ENCODE measurements around the gene ANKRD6.

The ANKRD6 gene

DNA sequence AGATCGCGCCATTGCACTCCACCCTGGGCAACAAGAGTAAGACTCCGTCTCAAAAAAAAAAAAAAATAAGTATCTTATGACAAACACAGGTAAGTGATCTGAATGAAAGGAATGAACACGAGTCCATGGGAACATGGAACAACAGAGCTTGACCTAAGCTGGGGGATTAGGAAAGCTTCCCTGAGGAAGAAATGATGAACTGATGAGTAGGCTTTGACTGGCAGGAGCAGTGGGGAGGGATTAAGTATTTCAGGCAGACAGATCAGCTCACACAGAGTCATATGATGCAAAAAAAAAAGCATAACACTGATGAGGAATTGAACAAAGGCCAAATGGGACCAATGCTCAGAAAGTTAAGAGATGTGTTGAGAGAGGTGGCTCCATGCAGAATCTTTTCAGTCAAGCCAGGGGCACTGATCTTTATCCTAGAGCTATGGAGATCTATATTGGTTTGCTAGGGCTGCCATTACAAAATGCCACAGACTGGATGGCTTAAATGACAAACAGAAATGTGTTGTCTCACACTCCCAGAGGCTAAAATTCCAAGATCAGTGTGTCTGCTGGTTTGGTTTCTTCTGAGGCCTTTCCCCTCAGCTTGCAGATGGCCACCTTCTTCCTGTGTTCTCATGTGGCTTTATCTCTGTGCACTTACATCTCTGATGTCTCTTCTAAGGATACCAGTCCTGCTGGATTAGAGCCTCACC is 85.6 kb downstream of the ANKRD6 start:
- Histone ChIP-seq H3K36me3 (replicated peaks) (no peaks in the 10 kb centered on the region), H3K27me3 (replicated peaks) (no peaks in the 10 kb centered on the region), H3K27ac (no peak overlapping the region), H3K4me3 (ENCODE audit: low read depth, low read length) (no peak overlapping the region)
- DNase-seq, result no peak
- in situ Hi-C loops (cut with HindIII; ENCODE audit: low pct_ligation_motif_present, low sequenced_read_pairs), result no loop called here
- no peak for TF ChIP-seq CTCF (IDR thresholded peaks at IDR 0.05; ENCODE audit: low read depth, low read length, missing control alignments)

DNA sequence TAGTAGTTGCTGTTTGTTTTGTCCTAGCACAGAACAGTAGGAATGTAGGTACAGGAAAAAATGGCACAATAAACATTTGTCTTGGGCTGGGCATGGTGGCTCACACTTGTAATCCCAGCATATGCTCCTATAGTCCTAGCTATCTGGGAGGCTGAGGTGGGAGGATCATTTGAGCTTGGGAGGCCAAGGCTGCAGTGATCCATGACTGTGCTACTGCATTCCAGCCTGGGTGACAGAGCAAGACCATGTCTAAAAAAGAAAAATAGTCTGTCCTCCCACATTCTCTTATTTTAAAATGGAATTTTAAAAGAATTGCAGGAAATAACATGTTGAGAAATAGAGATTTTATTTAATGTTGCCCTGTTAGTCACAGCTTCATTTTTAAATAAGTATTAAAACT is 87.8 kb downstream of the ANKRD6 start:
- Histone ChIP-seq H3K27ac (no peak overlapping the region), H3K4me3 (ENCODE audit: low read depth, low read length) (no peak overlapping the region), H3K27me3 (replicated peaks) (no peaks in the 10 kb centered on the region), H3K36me3 (replicated peaks) (no peaks in the 10 kb centered on the region)
- DNase-seq, result no peak
- no peak for TF ChIP-seq CTCF (IDR thresholded peaks at IDR 0.05; ENCODE audit: low read depth, low read length, missing control alignments)
- in situ Hi-C loops (cut with HindIII; ENCODE audit: low pct_ligation_motif_present, low sequenced_read_pairs), result no loop called here

- no peak for DNase-seq
Measured at GRCh38 chr6:89522778-89523177, 89.8 kb downstream of the ANKRD6 start.

GRCh38 chr6:89525786-89526562 is 93.0 kb downstream of the ANKRD6 start:
- H3K27ac ChIP-seq, result no peak overlapping the region
- TF ChIP-seq CTCF (IDR thresholded peaks at IDR 0.05; ENCODE audit: low read depth, low read length, missing control alignments), result no peak
- H3K4me3 ChIP-seq (ENCODE audit: low read depth, low read length), result no peak overlapping the region
- DNase-seq, result no peak
- no peaks in the 10 kb centered on the region for H3K36me3 ChIP-seq (replicated peaks)
- H3K27me3 ChIP-seq (replicated peaks), result no peaks in the 10 kb centered on the region
- in situ Hi-C loops (cut with HindIII; ENCODE audit: low pct_ligation_motif_present, low sequenced_read_pairs), result no loop called here

More at GRCh38 chr6:89522778-89523177, 89.8 kb downstream of the ANKRD6 start:
- H3K36me3 ChIP-seq (replicated peaks), result no peaks in the 10 kb centered on the region
- H3K27me3 ChIP-seq (replicated peaks), result no peaks in the 10 kb centered on the region
- TF ChIP-seq CTCF (IDR thresholded peaks at IDR 0.05; ENCODE audit: low read depth, low read length, missing control alignments), result no peak
- no peak overlapping the region for H3K27ac ChIP-seq
- H3K4me3 ChIP-seq (ENCODE audit: low read depth, low read length), result no peak overlapping the region
- in situ Hi-C loops (cut with HindIII; ENCODE audit: low pct_ligation_motif_present, low sequenced_read_pairs), result no loop called here

DNA sequence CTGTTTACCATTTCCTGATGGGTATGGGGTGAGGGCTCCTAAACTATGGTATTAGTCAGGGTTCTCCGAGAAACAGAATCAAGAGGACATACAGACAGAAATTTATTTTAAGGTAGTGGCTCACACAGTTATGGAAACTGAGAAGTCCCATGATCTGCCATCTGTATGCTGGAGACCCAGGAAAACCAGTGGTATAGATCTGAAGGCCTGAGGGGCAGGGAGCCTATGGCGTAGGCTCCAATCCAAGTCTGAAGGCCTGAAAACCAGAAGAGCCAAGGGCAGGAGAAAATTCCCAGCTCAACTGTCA is 93.6 kb downstream of the ANKRD6 start:
- no peak for DNase-seq
- no peak for TF ChIP-seq CTCF (IDR thresholded peaks at IDR 0.05; ENCODE audit: low read depth, low read length, missing control alignments)
- H3K27ac ChIP-seq, result no peak overlapping the region
- in situ Hi-C loops (cut with HindIII; ENCODE audit: low pct_ligation_motif_present, low sequenced_read_pairs), result no loop called here
- no peaks in the 10 kb centered on the region for H3K27me3 ChIP-seq (replicated peaks)
- H3K36me3 ChIP-seq (replicated peaks), result no peaks in the 10 kb centered on the region
- no peak overlapping the region for H3K4me3 ChIP-seq (ENCODE audit: low read depth, low read length)

All from brain microvascular endothelial cell (primary cell).